Measurements from ENCODE around the gene CCDC83. TPM values are rescaled to one million over a fixed set of nuclear protein-coding genes. Genes with fewer than 3 reads are reported as not detected.

The CCDC83 gene
- total and polyA plus RNA-seq, 9 of the 15 experiments (the other 6 are each of a cell fraction or from before 2014, with no cell fraction given): not detected

- no peak overlapping the region for H3K9ac ChIP-seq (ENCODE audit: insufficient read depth in 1 of 2, low read depth in 2 of 2, low read length in 2 of 2)
- H3K27ac ChIP-seq (ENCODE audit: extremely low read depth, low read depth, low read length): no peak overlapping the region
- H3K4me1 ChIP-seq (replicated peaks in 1 of 2; ENCODE audit: control insufficient read depth in 2 of 2, insufficient read depth in 2 of 2, low read length in 2 of 2): no peaks in the 10 kb centered on the region
- H3K36me3 ChIP-seq (ENCODE audit: control insufficient read depth, insufficient read depth, low read length): no peaks in the 10 kb centered on the region
- ATAC-seq (no peak), DNase-seq (ENCODE audit: extremely low read depth in 1 of 4, low spot score in 3 of 4) (no peak), FAIRE-seq (no peak)
- H3K79me2 ChIP-seq (ENCODE audit: control insufficient read depth, insufficient read depth, low read length): no peaks in the 10 kb centered on the region
- ChIA-PET POLR2A (no interaction called here), CTCF (ENCODE audit: low intra/inter-chr PET ratio) (no interaction called here)
- H3K27me3 ChIP-seq (ENCODE audit: control insufficient read depth in 2 of 2, insufficient read depth in 2 of 2, low read length in 2 of 2): peaks cover 3 to 5% of the 10 kb centered on the region in 2 experiments; a peak in 3 of 5 replicates
- in situ Hi-C loops (cut with MboI): no loop called here
- no peak overlapping the region for H3K4me2 ChIP-seq (ENCODE audit: insufficient read depth, low read length)
- no peak overlapping the region for H2AFZ ChIP-seq (ENCODE audit: low read depth, low read length)
- BruUV-seq (replicated peaks): no TSS peak
- no peaks in the 10 kb centered on the region for H4K20me1 ChIP-seq (replicated peaks; ENCODE audit: control insufficient read depth, insufficient read depth, low read length)
- TF ChIP-seq CBFA2T2 (conservative IDR thresholded peaks at IDR 0.05) (no peak), SMAD1 (IDR thresholded peaks at IDR 0.05; ENCODE audit: low read depth, low read length, partially characterized antibody) (no peak)
- H3K9me3 ChIP-seq (replicated peaks; ENCODE audit: control insufficient read depth, insufficient read depth, low read depth, low read length): no peaks in the 10 kb centered on the region
- no peak overlapping the region for H3K4me3 ChIP-seq
- intact Hi-C loops (cut with micrococcal nuclease): no loop called here
- no peaks in the 10 kb centered on the region for H3K9me1 ChIP-seq (ENCODE audit: control insufficient read depth, insufficient read depth, low read length)
These were observed 35.7 kb upstream of the CCDC83 start for GRCh38 chr11:85819441-85819840.

- peaks cover 14 to 16% of the 10 kb centered on the region in 2 experiments for H3K27me3 ChIP-seq (ENCODE audit: control insufficient read depth in 2 of 2, insufficient read depth in 2 of 2, low read length in 2 of 2)
- no peaks in the 10 kb centered on the region for H3K9me3 ChIP-seq (replicated peaks; ENCODE audit: control insufficient read depth, insufficient read depth, low read depth, low read length)
- no peaks in the 10 kb centered on the region for H3K9me1 ChIP-seq (ENCODE audit: control insufficient read depth, insufficient read depth, low read length)
- no peak overlapping the region for H3K4me2 ChIP-seq (ENCODE audit: insufficient read depth, low read length)
- no peaks in the 10 kb centered on the region for H3K36me3 ChIP-seq (ENCODE audit: control insufficient read depth, insufficient read depth, low read length)
- H3K9ac ChIP-seq (ENCODE audit: insufficient read depth in 1 of 2, low read depth in 2 of 2, low read length in 2 of 2): no peak overlapping the region
- 0% methylated on average over 1 of the region's 1 CpG for WGBS (ENCODE audit: insufficient coverage, low coverage, missing lambda C conversion rate)
- no peaks in the 10 kb centered on the region for H3K4me1 ChIP-seq (replicated peaks in 1 of 2; ENCODE audit: control insufficient read depth in 2 of 2, insufficient read depth in 2 of 2, low read length in 2 of 2)
- ATAC-seq (no peak), FAIRE-seq (no peak), DNase-seq (ENCODE audit: extremely low read depth in 1 of 4, low spot score in 3 of 4) (no peak)
- no peak overlapping the region for H3K4me3 ChIP-seq
- CTCF ChIA-PET (ENCODE audit: low intra/inter-chr PET ratio): no interaction called here
- H3K27ac ChIP-seq (ENCODE audit: extremely low read depth, low read depth, low read length): no peak overlapping the region
- intact Hi-C loops (cut with micrococcal nuclease) (loop anchor here (10.0 kb wide), 1 partner anchor 227 kb away; no protein-coding TSS in a partner anchor), in situ Hi-C loops (cut with MboI) (no loop called here)
- BruUV-seq (replicated peaks): no TSS peak
- H2AFZ ChIP-seq (ENCODE audit: low read depth, low read length): no peak overlapping the region
- POLR2A ChIA-PET: no interaction called here
- H3K79me2 ChIP-seq (ENCODE audit: control insufficient read depth, insufficient read depth, low read length): no peaks in the 10 kb centered on the region
- no peaks in the 10 kb centered on the region for H4K20me1 ChIP-seq (replicated peaks; ENCODE audit: control insufficient read depth, insufficient read depth, low read length)
- TF ChIP-seq SMARCA5 (IDR thresholded peaks at IDR 0.05): no peak
- TF ChIP-seq CBFB (CRISPR knock-in tag; IDR thresholded peaks at IDR 0.05): no peak
- TF ChIP-seq MNT (conservative IDR thresholded peaks at IDR 0.05): no peak
- TF ChIP-seq THAP7 (CRISPR knock-in tag; IDR thresholded peaks at IDR 0.05): no peak
- no peak for TF ChIP-seq MAFF (IDR thresholded peaks at IDR 0.05; ENCODE audit: low read length)
- TF ChIP-seq POLR2AphosphoS2 (IDR thresholded peaks at IDR 0.05; ENCODE audit: low read length): no peak
- no peak for TF ChIP-seq ZFPM2 (CRISPR knock-in tag; IDR thresholded peaks at IDR 0.05)
- TF ChIP-seq ZNF586 (CRISPR knock-in tag; conservative IDR thresholded peaks at IDR 0.05): no peak
- TF ChIP-seq CHAMP1 (IDR thresholded peaks at IDR 0.05): no peak
- no peak for TF ChIP-seq MED1 (CRISPR knock-in tag; IDR thresholded peaks at IDR 0.05; ENCODE audit: borderline replicate concordance)
- no peak for TF ChIP-seq TCFL5 (CRISPR knock-in tag; conservative IDR thresholded peaks at IDR 0.05)
These were observed 33.5 kb upstream of the CCDC83 start for GRCh38 chr11:85821636-85822035.

Data from K562 (cell line).